Measurements from ENCODE around the gene TBCCD1.

- no peak for TF ChIP-seq POLR2AphosphoS5 (IDR thresholded peaks at IDR 0.05; ENCODE audit: low read depth, low read length)
- no peak for TF ChIP-seq REST (IDR thresholded peaks at IDR 0.05; ENCODE audit: insufficient read depth in 1 of 2, low read depth in 2 of 2, low read length in 1 of 2)
- TF ChIP-seq, protein P1, sequence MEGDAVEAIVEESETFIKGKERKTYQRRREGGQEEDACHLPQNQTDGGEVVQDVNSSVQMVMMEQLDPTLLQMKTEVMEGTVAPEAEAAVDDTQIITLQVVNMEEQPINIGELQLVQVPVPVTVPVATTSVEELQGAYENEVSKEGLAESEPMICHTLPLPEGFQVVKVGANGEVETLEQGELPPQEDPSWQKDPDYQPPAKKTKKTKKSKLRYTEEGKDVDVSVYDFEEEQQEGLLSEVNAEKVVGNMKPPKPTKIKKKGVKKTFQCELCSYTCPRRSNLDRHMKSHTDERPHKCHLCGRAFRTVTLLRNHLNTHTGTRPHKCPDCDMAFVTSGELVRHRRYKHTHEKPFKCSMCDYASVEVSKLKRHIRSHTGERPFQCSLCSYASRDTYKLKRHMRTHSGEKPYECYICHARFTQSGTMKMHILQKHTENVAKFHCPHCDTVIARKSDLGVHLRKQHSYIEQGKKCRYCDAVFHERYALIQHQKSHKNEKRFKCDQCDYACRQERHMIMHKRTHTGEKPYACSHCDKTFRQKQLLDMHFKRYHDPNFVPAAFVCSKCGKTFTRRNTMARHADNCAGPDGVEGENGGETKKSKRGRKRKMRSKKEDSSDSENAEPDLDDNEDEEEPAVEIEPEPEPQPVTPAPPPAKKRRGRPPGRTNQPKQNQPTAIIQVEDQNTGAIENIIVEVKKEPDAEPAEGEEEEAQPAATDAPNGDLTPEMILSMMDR (IDR thresholded peaks at IDR 0.05), result no peak
- 0 out of 2 replicates have a peak, but pooled peaks have one; percentile 3 for TF ChIP-seq TCF7L2 (IDR thresholded peaks at IDR 0.05; ENCODE audit: low read depth, low read length)
Observed at GRCh38 chr3:186569779-186570095, 2.6 kb upstream of the TBCCD1 start.

All from Panc1 (cell line).